Vagina (tissue), 2 donors: ENCODE results near the gene YBX1.

Source experiments
- POLR2AphosphoS5 ChIP-seq, 2 donors: sonication (generic); formaldehyde crosslinking; IDR thresholded peaks; one replicate each; pipeline ENCODE4 v1.9.0; 2017; ENCODE audit warnings: antibody characterized with exemption in 2 of 2, mild to moderate bottlenecking in 2 of 2, low read depth in 1 of 2; ENCODE audit not compliant: insufficient read depth in 1 of 2
- TF ChIP-seq, protein P1 (sequence below), 3 experiments: fragments of 450-650 bp in 2 of 3; fragments of 200-600 bp in 1 of 3; sonication (generic) in 1 of 3; IDR thresholded peaks; one replicate each; pipeline ENCODE4 v1.5.1; 2017 to 2019; ENCODE audit warnings: antibody characterized with exemption in 3 of 3, mild to moderate bottlenecking in 2 of 3, moderate library complexity in 2 of 3

DNA sequence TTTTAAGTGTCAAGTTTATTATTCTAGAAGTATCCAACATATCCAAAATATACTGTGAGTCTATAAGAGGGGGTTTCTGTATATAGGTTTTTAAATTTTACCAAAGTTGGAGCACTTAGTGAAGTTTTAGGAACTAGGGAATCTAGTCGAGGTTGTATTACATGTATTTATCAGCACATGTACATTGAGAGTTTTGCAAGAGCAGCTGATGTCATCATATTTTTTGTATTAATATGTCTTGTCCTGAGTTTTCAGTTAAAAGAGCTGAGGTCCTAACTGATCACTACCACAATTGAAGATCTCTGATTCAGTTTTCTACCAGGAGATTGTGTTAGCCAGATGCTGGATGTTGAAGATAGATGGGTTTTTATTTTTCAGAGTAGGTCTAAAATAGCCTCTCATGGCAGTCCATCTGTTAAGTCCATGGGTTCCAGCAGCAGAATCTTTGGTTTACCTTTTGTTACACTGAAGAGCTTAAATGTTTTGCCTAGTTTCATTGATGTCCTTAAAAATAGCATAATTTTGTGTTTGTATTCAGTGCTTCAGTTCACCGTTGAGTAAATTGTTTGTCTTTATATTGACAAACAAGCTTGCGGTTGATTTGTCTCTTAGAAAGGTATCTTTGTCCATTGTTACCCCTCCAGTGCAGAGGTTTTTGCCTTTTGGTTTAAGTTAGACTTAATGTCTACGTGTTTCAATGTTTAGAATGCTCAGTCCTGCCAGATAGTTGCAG is 16.0 kb downstream of the YBX1 start:
- TF ChIP-seq POLR2AphosphoS5 (IDR thresholded peaks at IDR 0.05; ENCODE audit: insufficient read depth in 1 of 2, low read depth in 1 of 2): no peak
- TF ChIP-seq, protein P1, sequence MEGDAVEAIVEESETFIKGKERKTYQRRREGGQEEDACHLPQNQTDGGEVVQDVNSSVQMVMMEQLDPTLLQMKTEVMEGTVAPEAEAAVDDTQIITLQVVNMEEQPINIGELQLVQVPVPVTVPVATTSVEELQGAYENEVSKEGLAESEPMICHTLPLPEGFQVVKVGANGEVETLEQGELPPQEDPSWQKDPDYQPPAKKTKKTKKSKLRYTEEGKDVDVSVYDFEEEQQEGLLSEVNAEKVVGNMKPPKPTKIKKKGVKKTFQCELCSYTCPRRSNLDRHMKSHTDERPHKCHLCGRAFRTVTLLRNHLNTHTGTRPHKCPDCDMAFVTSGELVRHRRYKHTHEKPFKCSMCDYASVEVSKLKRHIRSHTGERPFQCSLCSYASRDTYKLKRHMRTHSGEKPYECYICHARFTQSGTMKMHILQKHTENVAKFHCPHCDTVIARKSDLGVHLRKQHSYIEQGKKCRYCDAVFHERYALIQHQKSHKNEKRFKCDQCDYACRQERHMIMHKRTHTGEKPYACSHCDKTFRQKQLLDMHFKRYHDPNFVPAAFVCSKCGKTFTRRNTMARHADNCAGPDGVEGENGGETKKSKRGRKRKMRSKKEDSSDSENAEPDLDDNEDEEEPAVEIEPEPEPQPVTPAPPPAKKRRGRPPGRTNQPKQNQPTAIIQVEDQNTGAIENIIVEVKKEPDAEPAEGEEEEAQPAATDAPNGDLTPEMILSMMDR (IDR thresholded peaks at IDR 0.05): no peak
